ENCODE data around the gene TTN. TPM values are rescaled to one million over a fixed set of nuclear protein-coding genes. Genes with fewer than 3 reads are reported as not detected.

The TTN gene
- total RNA-seq, 3 donors from 2014 or later: 1.3 to 8.6 (median 2.1) TPM

DNA sequence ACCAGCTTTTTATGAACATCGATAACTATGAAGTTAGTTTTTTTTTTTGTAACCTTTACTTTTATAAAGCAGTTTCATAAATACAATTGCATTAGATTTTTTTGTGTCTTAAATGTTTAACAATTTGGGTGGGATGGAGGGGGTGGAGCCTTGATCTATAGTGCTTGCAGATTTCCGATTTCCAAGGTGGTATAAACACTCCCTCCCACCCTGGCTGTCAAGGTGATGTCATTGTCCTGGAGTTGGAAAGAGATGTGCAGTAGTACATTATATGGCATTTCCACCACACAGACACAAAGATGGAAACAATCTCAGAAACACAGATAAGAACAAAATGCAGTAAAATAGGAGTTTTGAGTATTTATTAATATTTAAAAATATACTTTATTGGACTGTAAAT, 114.4 kb downstream of the TTN start:
- Histone ChIP-seq H3K36me3 (ENCODE audit: low read depth) (no peaks in the 10 kb centered on the region), H3K4me3 (no peak overlapping the region), H3K4me1 (ENCODE audit: low read depth) (no peaks in the 10 kb centered on the region), H3K9me3 (no peaks in the 10 kb centered on the region)
- DNase-seq (no peak), ATAC-seq (no peak)
- intact Hi-C loops (cut with DNase I, micrococcal nuclease): no loop called here
- TF ChIP-seq, protein P1, sequence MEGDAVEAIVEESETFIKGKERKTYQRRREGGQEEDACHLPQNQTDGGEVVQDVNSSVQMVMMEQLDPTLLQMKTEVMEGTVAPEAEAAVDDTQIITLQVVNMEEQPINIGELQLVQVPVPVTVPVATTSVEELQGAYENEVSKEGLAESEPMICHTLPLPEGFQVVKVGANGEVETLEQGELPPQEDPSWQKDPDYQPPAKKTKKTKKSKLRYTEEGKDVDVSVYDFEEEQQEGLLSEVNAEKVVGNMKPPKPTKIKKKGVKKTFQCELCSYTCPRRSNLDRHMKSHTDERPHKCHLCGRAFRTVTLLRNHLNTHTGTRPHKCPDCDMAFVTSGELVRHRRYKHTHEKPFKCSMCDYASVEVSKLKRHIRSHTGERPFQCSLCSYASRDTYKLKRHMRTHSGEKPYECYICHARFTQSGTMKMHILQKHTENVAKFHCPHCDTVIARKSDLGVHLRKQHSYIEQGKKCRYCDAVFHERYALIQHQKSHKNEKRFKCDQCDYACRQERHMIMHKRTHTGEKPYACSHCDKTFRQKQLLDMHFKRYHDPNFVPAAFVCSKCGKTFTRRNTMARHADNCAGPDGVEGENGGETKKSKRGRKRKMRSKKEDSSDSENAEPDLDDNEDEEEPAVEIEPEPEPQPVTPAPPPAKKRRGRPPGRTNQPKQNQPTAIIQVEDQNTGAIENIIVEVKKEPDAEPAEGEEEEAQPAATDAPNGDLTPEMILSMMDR (IDR thresholded peaks at IDR 0.05): no peak

DNA sequence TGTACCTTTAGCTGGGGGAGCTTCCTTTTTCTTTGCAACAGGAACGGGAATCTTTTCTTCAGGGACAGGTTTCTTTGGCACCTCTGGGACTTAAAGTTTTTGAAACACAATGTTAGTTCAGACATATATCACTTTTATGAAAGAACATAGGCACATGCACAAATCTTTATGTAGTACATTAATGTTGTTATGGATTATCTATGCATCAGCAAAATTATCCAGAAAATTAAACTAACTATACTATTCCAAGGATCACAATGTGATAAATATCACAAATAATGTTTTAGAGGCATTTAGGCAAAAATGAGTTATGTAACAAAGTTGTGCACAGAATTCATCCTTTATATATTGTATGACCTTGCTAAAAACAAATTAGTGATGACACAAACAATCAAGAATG, 117.4 kb downstream of the TTN start:
- Histone ChIP-seq H3K9me3 (no peaks in the 10 kb centered on the region), H3K4me3 (no peak overlapping the region), H3K4me1 (ENCODE audit: low read depth) (no peaks in the 10 kb centered on the region), H3K36me3 (ENCODE audit: low read depth) (no peaks in the 10 kb centered on the region)
- DNase-seq (no peak), ATAC-seq (no peak)
- TF ChIP-seq, protein P1 (IDR thresholded peaks at IDR 0.05): no peak
- intact Hi-C loops (cut with DNase I, micrococcal nuclease): no loop called here

DNA sequence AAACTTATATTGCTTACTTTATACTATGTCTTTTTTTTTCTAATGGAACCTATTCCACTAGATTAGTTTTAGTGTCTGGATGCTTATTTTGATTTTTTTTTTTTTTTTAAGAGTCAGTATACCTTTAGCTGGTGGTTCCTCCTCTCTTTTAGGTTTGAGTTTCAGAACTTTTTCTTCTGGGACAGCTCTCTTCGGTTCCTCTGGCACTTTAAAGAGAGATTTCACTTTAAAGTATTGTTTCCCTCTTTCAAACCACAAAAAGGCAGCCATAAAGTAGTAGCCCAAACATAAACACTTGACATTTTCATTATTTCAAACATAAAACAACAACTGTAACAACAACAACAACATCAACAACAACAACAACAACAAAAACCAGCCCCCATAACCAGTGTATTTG, 123.3 kb downstream of the TTN start:
- intact Hi-C loops (cut with DNase I, micrococcal nuclease): no loop called here
- H3K4me1 ChIP-seq (ENCODE audit: low read depth): no peaks in the 10 kb centered on the region
- no peak for ATAC-seq
- DNase-seq: no peak
- H3K9me3 ChIP-seq: no peaks in the 10 kb centered on the region
- H3K36me3 ChIP-seq (ENCODE audit: low read depth): no peaks in the 10 kb centered on the region
- H3K4me3 ChIP-seq: no peak overlapping the region
- TF ChIP-seq, protein P1 (IDR thresholded peaks at IDR 0.05): no peak

DNA sequence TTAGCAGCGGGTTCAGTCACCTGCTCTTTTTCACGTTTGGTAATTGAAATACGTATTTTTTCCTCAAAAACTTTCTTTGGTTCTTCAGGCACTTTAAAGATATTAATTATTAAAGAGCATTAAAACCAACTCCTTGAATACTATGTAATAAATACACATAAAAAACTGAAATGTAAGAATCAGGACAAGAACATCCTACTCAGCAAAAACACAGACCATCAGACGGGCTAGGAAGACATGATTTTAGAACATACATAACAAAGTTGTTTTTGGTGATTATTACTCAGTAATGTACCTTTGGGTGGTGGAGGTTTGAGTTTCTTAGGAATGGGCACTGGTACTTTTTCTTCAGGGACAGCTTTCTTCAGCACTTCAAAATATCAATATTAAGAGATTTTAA, 126.1 kb downstream of the TTN start:
- intact Hi-C loops (cut with DNase I, micrococcal nuclease): no loop called here
- DNase-seq (no peak), ATAC-seq (no peak)
- TF ChIP-seq, protein P1 (IDR thresholded peaks at IDR 0.05): no peak
- Histone ChIP-seq H3K4me1 (ENCODE audit: low read depth) (no peaks in the 10 kb centered on the region), H3K4me3 (no peak overlapping the region), H3K36me3 (ENCODE audit: low read depth) (no peaks in the 10 kb centered on the region), H3K9me3 (no peaks in the 10 kb centered on the region)

DNA sequence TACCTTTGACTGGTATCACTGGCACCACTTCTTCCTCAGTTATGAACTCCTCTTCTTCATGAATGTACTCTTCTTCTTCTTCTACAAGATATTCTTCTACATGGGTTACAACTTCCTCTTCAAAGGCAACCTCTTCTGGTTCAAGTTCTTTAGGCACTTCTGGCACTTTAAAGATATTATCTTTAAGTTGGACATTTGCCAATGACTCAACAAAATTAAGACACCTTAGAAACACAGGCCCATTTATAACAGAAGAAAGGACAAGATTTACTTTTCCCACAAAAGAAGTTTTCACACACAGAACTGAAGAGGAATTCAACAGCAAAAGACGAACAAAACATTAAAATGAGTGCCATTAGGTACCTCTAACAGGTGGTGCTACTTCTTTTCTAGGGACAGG, 127.3 kb downstream of the TTN start:
- H3K4me1 ChIP-seq (ENCODE audit: low read depth): no peaks in the 10 kb centered on the region
- DNase-seq (no peak), ATAC-seq (no peak)
- no peaks in the 10 kb centered on the region for H3K36me3 ChIP-seq (ENCODE audit: low read depth)
- H3K4me3 ChIP-seq: no peak overlapping the region
- no peaks in the 10 kb centered on the region for H3K9me3 ChIP-seq
- TF ChIP-seq, protein P1 (IDR thresholded peaks at IDR 0.05): no peak
- intact Hi-C loops (cut with DNase I, micrococcal nuclease): no loop called here

DNA sequence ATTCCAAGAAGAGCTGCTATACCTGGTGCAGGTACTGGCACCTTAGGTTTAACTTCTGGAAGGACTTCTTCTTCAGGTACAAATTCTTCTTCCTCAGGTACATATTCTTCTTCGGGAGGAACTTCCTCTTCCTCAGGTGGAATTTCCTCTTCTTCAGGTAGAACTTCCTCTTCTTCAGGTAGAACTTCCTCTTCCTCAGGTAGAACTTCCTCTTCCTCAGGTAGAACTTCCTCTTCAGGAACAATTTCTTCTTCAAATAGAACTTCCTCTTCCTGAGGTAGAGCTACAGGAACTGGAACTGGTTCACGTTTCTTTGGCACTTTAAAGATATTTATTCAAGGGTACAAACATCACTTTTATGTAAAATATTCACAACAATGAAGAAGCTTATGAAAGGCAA, 129.6 kb downstream of the TTN start:
- Histone ChIP-seq H3K4me3 (no peak overlapping the region), H3K4me1 (ENCODE audit: low read depth) (no peaks in the 10 kb centered on the region), H3K36me3 (ENCODE audit: low read depth) (no peaks in the 10 kb centered on the region), H3K9me3 (no peaks in the 10 kb centered on the region)
- intact Hi-C loops (cut with DNase I, micrococcal nuclease): no loop called here
- no peak for ATAC-seq
- no peak for DNase-seq
- TF ChIP-seq, protein P1 (IDR thresholded peaks at IDR 0.05): no peak
